Measurements from ENCODE around the gene AFF2.

DNA sequence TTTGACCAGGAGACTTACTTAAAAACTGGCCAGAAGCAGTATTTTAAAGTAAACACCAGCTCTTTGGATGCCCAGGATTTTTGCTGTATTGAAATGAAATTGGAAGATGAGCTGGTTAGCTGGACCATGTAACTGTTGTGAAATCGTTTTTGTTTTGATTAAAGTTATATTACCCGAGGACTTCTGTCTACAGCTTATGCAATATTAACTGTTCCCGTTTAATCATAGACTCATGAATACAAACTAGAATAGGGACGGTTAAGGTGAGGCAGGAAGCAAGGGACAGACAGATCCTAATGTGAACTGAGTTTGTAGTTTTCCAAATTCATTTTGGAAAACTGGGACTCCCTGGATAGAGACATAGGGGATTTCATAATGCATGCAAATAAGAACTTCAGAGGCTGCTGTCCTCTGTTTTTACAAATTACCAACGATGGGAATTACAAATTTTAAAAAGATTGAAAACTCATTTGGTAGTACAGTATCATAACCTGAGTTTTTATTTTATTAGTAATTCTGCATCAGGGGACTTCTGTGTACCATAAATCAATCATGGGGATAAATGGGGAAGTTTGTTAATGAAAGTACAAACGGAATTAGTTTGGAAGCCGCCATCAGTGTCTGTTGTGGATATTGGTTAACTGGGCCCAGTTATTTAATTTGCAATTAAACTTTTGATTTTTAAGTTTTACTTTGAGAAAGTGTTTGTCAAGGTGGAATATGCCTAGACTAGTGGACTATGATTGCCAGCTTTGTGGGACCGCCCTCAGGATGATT lies 304.4 kb downstream of the AFF2 start:
- TF ChIP-seq TCF7L2 (IDR thresholded peaks at IDR 0.05; ENCODE audit: borderline replicate concordance, extremely low read depth, insufficient read depth, insufficient read length), result no peak
- no peak for TF ChIP-seq POLR2A (IDR thresholded peaks at IDR 0.05; ENCODE audit: borderline replicate concordance, extremely low read depth, insufficient read depth, insufficient read length)

Measured in HCT116 (cell line).